HFF-Myc (cell line): ENCODE data around the gene SUSD6.

Source experiments
- DNase-seq: peaks from one replicate; pipeline ENCODE4 v3.0.0-alpha.2; 2011; ENCODE audit warnings: low read depth; ENCODE audit errors: extremely low read depth
- H3K4me3 ChIP-seq: replicated peaks from 2 replicates; pipeline ENCODE4 v1.5.1; 2011; ENCODE audit warnings: low read depth, mild to moderate bottlenecking, control low read depth, low read length
- TF ChIP-seq, protein P1 (sequence below): IDR thresholded peaks from 2 replicates; pipeline ENCODE4 v1.5.1; 2012; ENCODE audit warnings: mild to moderate bottlenecking, low read depth, low read length, control low read depth; ENCODE audit errors: missing control alignments

The SUSD6 gene

DNA sequence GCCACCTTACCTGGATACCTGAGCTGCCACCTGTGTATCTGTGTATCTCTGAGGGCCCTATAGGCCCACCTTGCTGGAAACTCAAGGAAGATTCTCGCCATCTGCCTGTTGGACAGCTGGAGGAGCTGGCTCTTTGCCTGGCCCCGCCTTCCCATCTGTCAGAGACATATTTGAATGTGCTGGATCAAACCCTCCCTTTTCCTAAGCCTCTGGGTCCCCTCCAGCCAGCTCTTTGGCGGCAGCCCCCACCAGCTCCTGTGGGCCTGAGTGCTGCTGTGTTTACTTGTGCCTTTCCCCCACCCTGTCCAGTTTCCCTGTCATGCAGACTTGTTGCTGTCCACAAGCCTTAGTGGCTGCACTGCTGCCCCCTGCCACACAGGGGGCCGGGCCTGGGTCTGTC lies 99.7 kb downstream of the SUSD6 start:
- no peak overlapping the region for H3K4me3 ChIP-seq
- no peak for DNase-seq
- TF ChIP-seq, protein P1, sequence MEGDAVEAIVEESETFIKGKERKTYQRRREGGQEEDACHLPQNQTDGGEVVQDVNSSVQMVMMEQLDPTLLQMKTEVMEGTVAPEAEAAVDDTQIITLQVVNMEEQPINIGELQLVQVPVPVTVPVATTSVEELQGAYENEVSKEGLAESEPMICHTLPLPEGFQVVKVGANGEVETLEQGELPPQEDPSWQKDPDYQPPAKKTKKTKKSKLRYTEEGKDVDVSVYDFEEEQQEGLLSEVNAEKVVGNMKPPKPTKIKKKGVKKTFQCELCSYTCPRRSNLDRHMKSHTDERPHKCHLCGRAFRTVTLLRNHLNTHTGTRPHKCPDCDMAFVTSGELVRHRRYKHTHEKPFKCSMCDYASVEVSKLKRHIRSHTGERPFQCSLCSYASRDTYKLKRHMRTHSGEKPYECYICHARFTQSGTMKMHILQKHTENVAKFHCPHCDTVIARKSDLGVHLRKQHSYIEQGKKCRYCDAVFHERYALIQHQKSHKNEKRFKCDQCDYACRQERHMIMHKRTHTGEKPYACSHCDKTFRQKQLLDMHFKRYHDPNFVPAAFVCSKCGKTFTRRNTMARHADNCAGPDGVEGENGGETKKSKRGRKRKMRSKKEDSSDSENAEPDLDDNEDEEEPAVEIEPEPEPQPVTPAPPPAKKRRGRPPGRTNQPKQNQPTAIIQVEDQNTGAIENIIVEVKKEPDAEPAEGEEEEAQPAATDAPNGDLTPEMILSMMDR = no peak

DNA sequence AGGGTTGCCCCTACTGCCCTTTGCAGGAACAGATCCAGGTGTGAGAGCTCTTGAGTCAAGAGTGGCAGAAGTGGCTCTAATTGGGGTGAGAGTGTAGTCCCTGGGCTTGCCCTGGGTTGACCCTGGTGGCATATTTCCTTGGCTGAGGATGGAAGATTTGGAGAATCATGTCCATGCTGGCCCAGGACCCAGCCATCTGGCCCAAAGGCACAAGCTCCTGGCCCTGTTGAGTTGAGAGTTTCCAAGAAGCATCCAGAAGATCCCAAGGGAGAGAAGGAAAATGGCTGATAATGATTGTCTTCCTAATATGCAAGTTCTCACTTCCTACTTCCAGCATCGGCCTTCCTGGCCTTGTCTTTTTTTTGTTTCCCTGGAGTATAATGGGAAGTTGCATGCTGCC lies 100.1 kb downstream of the SUSD6 start:
- TF ChIP-seq, protein P1 = no peak
- DNase-seq = no peak
- no peak overlapping the region for H3K4me3 ChIP-seq

DNA sequence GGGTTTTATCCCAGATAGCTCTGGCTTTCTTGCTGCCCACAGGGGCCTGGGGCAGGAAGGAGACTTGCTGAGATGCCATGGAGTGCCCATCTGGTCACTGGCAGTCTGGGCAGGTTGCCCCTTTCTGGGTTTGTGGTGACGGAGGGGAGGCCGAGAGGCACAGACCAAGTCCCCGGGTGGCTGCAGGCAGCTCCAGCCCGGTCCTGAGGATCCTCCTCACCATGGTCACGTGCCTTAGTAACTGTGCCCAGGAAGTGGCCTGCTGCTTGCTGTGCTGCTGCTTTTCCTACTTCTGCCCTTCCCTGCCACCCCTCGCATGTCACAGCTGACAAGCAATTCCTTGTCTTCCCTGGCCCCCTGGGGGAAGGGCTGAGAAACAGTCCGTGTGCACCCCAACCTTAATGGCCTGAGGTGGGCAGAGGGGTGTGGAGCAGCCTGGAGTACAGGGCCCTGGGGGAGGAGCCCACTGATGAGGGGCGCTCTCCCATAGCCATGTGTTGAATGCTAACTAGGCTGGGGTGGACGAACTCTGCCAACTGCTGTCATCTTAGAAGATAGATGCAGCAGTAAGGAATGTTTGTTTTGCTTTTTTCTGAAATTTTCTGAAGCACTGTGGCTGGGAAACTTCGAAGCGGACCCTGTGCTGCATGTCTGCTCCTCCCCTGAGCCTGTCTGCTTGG lies 100.6 kb downstream of the SUSD6 start:
- TF ChIP-seq, protein P1 = no peak
- H3K4me3 ChIP-seq = no peak overlapping the region
- no peak for DNase-seq

DNA sequence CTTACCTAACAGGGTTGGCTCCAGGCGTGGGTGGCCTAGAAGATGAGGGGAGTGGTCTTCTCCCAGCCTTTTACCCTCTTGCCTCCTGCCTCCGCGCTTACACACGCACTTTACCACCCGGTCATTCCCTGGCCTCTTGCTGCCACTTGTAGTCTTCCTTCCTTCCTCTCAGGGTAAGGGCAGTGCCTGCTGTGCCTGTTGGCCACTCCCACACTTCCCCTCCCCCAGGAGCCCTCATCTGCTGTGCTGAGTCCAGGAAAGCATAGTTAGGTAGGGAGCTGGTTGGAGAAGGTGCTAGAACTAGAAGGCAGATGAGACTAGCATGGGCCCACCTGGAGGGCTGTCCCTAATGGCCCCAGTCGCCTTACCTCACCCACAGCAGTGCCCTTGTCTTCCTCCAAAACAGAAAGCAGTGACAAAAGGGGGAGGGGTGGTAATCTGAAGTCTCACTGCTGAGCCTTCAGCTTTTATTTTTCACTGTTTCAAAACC lies 101.2 kb downstream of the SUSD6 start:
- H3K4me3 ChIP-seq = no peak overlapping the region
- TF ChIP-seq, protein P1 = no peak
- DNase-seq = no peak

DNA sequence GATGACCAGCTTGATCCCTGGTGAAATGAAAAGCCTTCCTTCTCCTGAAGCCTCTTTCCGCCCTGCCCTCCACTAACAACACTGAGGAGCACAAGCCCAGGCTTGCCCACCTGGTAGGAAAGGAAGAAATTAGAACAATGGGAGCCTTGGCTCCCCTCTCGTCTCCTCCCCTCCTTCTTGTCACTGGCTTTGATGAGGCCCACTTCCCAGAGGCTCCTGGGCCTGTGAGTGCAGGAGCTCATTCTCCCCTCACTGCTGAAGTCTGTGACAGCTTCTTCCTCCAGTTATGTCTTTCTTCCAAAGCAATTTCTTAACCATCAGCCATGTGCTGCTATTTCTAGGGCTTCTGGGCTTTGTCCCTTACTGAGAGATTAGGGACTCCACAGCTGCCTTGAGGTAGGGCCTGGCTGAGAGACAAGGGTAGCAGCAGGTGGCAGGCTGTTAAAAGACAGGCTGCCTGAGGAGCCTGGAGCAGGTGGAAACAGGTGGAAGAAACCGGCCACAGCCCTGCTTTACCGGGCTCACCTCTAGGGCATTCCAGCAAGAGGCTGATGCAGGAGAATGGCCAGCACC lies 101.9 kb downstream of the SUSD6 start:
- no peak overlapping the region for H3K4me3 ChIP-seq
- no peak for DNase-seq
- TF ChIP-seq, protein P1 = no peak

DNA sequence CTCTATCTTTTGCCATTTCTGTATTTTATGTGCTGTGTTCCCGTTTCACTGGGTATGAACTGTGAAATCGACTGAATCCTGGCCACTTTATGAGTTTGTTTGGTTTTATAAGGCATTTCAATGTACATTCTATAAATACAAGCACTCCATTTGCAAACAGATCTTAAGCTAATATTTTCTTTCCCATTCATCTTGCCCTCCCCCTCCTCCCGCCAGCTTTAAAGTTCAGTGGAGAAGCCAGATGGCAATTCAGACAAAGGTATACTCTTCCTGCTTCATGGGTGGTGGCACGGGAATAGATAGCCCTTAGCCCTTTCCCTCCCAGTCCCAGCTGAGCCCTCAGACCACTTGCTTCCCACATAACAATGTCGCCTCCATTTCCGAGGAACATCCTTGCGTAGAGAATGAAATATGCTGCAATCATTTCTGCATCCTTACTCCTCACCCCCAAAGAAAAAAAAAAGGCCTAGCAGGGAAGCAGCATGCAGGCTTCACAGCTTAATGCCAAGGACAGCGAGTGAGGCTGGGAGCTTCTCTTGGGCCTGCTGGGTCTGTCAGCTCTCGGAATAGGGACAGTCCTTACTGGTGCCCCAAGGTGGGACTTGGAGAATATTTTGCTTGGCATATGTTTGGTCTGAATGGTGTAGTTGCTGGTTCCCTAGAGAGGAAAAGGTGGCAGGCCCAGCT lies 102.7 kb downstream of the SUSD6 start:
- TF ChIP-seq, protein P1 = no peak

More for the DNA sequence above, 102.7 kb downstream of the SUSD6 start:
- no peak for DNase-seq
- H3K4me3 ChIP-seq = no peak overlapping the region
